Stimulated activated CD8-positive, alpha-beta memory T cell treated with anti-CD3 and anti-CD28 coated beads, Interleukin-12 subunit alpha, Interleukin-12 subunit beta, amount 100 ng/mL, for 4 hours (primary cell): Measurements from ENCODE around the gene HIRA.

Experiments
- DNase-seq: peaks from one replicate; pipeline ENCODE4 v3.0.0-alpha.2; 2020; ENCODE audit warnings: low read depth

Gene HIRA

GRCh38 chr22:19357270-19358105 is 74.0 kb downstream of the HIRA start:
- DNase-seq: no peak

GRCh38 chr22:19356708-19357269 is 74.7 kb downstream of the HIRA start:
- no peak for DNase-seq

- DNase-seq: no peak
Observed at GRCh38 chr22:19355413-19356157, 75.9 kb downstream of the HIRA start.

- no peak for DNase-seq
Observed at GRCh38 chr22:19354201-19354600, 77.3 kb downstream of the HIRA start.

GRCh38 chr22:19353363-19354131 is 78.0 kb downstream of the HIRA start:
- DNase-seq: no peak

GRCh38 chr22:19352766-19353165 is 78.8 kb downstream of the HIRA start:
- no peak for DNase-seq

- no peak for DNase-seq
Observed at GRCh38 chr22:19352217-19352616, 79.3 kb downstream of the HIRA start.

GRCh38 chr22:19351604-19352003 is 79.9 kb downstream of the HIRA start:
- no peak for DNase-seq

- DNase-seq: no peak
Observed at GRCh38 chr22:19350947-19351346, 80.6 kb downstream of the HIRA start.

GRCh38 chr22:19350476-19350859 is 81.1 kb downstream of the HIRA start:
- no peak for DNase-seq

GRCh38 chr22:19349778-19350475 is 81.6 kb downstream of the HIRA start:
- DNase-seq: no peak

GRCh38 chr22:19346677-19347265 is 84.8 kb downstream of the HIRA start:
- DNase-seq: no peak

GRCh38 chr22:19344420-19344819 is 87.1 kb downstream of the HIRA start:
- no peak for DNase-seq

GRCh38 chr22:19343470-19343869 is 88.1 kb downstream of the HIRA start:
- no peak for DNase-seq

- DNase-seq: no peak
Observed at GRCh38 chr22:19341500-19341899, 90.0 kb downstream of the HIRA start.

- no peak for DNase-seq
Observed at GRCh38 chr22:19337137-19337536, 94.4 kb downstream of the HIRA start.

- no peak for DNase-seq
Observed at GRCh38 chr22:19336133-19337075, 95.1 kb downstream of the HIRA start.

GRCh38 chr22:19331975-19332374 is 99.6 kb downstream of the HIRA start:
- no peak for DNase-seq

- DNase-seq: no peak
Observed at GRCh38 chr22:19331474-19331873, 100.1 kb downstream of the HIRA start.

GRCh38 chr22:19330865-19331418 is 100.6 kb downstream of the HIRA start:
- no peak for DNase-seq
